ENCODE results near the gene DACT3.
"Not testable (repeated sequence)": the region's sequence is repeated elsewhere in the genome, so short reads cannot be mapped to it uniquely, and the experiment has no call there.

Gene DACT3

DNA sequence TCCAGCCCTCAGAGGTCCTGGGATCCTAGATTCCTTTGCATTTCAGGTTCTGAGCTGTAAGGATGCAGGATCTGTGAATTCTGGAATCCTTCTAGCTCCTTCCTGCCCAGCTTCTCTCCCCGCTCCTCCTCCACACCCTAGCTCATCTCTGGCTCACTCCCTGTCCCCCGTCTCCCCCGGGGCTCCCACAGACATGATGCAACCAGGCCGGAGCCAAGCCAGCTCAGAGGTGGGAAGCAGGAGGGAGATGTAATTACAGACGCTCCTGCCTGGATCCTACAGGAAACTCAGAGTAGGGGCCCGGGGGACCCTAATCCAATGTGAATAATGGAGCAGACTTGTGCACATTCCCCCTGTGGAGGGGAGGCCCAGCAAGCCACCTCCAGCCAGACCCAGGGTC, 29.5 kb downstream of the DACT3 start:
- no peak for DNase-seq

DNA sequence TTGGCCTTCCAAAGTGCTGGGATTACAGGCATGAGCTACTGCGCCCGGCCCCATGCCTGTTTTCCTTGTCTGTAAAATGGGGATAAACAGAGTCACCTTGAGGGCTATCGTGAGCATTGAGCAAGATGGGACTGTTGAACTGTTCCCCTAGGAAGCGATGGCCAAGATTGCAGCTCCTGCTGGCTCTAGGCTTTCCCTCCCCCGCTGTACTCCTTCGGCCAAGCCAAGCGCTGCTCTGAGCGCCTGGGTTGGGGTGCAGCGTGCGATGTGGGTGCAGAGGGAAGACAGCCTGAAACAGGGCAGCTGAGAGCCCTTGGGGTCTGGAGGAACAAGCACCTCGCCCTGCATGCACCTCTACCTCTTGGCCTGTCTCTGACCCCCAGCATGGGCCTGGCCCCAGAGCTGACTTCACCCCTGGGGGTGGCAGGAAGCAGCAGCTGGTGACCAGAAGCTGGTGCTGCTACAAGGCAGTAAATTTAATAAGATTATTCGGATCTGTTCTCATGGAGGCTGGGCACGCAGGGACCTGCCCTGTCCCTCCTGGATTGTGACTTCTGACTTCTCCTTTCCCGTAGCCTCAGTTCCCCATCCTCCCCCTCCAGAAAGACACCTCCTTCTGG, 30.3 kb downstream of the DACT3 start:
- no peak for DNase-seq

DNA sequence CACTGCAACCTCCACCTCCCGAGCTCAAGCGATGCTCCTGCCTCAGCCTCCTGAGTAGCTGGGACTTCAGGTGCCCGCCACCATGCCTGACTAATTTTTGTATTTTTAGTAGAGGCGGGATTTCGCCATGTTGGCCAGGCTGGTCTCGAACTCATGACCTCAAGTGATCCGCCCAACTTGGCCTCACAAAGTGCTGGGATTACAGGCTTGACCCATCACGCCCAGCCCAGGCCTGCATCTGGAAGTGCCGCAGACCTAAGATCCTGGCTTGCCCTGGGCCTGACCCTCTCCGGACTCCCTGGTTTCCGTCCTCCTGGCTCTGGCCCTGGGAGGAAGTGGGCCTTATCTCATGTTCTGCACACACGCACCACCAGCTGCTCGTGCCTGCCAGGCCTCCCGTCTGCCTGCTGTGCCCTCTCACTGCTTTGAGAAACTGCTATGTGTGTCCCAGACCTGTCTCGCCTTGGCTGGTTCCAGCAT, 31.4 kb downstream of the DACT3 start:
- no peak for DNase-seq

DNA sequence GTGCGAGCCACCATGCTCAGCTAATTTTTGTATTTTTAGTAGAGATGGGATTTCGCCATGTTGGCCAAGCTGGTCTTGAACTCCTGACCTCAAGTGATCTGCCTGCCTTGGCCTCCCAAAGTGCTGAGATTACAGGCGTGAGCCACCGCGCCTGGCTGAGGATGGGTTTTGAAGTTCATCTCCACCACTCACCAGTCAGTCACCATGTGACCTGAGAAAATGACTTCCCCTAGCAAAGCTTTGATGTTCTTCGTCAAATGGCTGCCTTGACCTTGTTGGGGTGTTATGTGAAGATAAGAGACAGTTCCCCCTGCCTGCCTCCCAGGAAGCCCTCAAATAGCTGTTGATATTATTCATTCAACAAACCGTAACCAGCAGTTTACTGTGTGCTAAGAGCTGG, 32.0 kb downstream of the DACT3 start:
- not testable (repeated sequence) for DNase-seq

- no peak for DNase-seq
Measured at GRCh38 chr19:46626446-46626845, 34.5 kb downstream of the DACT3 start.

DNA sequence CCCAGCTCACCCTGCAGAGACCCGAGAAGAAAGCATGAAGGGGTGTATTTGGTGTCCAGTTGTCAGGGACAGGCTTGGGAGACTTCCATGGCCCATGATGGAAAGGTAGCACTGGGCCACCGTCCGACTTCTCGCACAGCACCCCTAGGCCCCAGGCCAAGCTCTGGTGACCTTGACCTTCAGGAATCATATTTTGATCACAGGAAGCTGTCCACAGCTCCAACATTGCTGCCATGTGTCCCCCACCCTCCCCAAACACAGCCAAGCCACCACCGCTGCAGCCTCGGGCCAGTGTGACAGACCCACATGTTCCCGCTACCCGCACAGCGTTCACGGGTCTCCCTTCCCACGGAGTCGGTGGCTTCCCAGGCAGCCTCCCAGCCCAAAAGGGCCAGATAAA, 35.3 kb downstream of the DACT3 start:
- no peak for DNase-seq

- no peak for DNase-seq
Measured at GRCh38 chr19:46624958-46625661, 35.9 kb downstream of the DACT3 start, which contains the start of gene PTGIR. PTGIR (minus strand) TSS chr19:46625089; CDS start chr19:46624225, 864 bp downstream.

- no peak for DNase-seq
Measured at GRCh38 chr19:46623915-46624502, 37.0 kb downstream of the DACT3 start.

- no peak for DNase-seq
Measured at GRCh38 chr19:46622118-46622446, 38.9 kb downstream of the DACT3 start.

GRCh38 chr19:46621191-46622117, 39.5 kb downstream of the DACT3 start:
- DNase-seq: no peak

DNA sequence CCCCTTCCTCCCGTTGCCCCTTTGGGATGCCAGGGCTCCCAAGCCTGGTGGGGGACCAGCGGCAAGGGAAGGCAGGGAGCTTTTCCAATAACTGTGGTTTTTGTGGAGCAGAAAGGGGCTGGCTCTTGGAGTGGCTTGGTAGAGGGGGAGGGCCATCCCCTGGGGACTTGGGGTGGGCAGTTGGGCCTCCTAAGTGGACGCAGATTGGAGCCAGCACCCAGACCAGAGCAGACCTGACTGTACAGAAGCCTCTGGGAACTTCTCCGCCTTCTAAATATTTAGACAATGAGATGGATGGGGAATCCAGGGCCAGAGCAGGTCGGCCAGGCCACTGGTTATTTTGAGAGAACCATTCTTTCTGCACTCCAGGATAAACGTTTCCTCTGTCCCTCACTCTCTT, 40.3 kb downstream of the DACT3 start:
- DNase-seq: no peak

DNA sequence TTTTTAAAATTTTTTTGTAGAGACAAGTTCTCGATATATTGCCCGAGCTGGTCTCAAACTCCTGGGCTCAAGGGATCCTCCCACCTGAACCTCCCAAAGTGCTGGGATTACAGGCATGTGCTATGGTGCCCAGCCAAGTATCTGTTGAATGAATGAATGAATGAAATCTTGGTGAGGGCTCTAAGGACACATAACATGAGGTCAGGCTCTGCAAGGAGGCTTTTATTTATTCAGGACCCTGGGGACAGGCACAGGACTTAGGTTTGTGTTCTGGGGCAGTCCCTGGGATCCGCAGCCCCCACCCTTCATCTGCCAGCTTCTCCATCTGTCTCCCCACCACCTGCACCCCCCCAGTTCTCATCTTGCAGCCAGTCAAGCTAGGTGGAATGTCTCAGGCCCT, 40.7 kb downstream of the DACT3 start:
- DNase-seq: no peak

DNA sequence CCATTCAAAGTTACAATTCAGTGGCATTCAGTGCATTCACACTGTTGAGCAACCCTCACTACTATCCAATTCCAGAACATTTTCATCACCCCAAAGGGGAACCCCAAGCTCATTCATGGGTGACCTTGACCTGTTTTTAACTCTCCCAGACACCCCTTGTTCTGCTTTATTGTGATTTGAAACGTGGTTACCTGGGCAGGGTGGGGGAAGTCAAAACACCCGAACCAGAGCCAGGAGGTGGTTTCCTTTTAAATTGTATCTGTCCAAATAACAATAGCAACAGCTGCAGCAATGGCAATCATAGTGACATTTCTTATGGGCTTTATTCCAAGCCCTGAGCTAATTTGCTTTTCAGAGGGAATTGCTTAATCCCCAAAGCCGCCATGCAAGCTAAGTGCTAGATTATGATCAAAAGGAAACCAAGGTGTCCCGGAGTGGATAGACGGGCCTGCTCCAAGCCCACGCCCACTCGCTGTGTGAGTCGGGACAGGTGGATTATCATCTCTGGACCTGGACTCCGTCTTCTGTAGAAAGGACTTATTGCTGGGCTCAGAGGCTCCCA, 42.2 kb downstream of the DACT3 start:
- no peak for DNase-seq

GRCh38 chr19:46617601-46618000, 43.4 kb downstream of the DACT3 start:
- DNase-seq: no peak

DNA sequence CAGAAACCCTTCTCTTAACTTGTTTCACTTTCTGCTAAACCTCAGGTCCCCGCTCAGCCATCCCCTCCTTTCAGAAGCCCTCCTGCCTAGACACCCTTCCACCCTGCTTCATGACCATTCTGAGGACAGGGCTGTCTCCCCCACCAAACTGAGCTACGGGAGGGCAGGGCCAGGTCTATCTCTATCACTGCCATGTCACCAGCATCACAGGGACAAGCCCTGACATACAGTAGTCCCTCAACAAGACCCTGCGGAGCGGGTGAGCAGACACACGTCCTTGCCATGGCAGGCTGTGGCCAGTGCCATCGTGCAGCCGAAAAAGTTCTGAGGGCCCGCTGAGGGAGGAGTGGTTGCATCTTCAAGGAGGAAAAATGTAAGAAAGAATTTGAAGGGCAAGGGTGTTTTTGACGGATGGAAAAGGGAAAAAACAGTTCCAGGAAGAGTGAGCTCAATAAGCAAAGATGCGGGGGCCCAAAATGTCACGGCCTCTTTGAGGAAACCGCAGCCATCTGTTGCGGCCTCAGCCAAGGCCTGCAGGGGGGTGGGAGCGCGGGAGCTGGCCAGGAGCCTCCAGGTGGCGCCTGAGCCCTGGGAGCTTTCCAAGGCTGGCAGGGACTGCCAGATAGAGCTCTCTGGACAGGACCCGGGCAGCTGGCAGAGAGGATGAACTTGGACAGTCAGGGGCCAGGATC, 44.2 kb downstream of the DACT3 start:
- DNase-seq: no peak

GRCh38 chr19:46615966-46616365, 45.0 kb downstream of the DACT3 start:
- no peak for DNase-seq

DNA sequence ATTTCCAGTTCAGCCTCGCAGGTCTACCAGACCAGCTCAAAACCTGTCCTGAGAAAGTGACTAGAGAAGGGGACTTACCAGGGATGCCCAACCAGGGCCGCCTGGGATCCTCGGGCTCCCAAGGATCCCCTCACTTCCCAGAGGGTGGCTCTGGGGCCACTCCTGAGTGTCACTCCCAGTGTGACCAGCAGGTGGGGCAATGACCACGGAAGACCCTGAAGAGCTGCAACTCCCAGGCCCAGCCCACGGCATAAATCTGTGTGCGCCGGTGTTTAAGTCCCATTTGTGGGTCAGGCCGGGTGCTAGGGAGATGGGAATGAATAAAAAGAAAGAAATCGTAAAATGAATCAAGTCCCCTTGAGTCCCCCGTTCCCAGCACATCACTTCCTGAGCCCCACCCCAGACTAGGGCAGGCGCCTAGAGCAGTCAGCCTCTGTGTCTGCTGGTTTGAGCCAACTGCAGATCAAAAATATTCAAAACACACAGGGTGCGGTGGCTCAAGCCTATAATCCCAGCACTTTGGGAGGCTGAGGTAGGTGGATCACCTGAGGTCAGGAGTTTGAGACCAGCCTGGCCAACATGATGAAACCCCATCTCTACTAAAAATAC, 46.8 kb downstream of the DACT3 start:
- DNase-seq: peak; percentile 49 to 82 (median 72)

GRCh38 chr19:46613525-46613924, 47.5 kb downstream of the DACT3 start:
- DNase-seq: no peak

GRCh38 chr19:46611776-46612175, 49.2 kb downstream of the DACT3 start:
- DNase-seq: no peak

DNA sequence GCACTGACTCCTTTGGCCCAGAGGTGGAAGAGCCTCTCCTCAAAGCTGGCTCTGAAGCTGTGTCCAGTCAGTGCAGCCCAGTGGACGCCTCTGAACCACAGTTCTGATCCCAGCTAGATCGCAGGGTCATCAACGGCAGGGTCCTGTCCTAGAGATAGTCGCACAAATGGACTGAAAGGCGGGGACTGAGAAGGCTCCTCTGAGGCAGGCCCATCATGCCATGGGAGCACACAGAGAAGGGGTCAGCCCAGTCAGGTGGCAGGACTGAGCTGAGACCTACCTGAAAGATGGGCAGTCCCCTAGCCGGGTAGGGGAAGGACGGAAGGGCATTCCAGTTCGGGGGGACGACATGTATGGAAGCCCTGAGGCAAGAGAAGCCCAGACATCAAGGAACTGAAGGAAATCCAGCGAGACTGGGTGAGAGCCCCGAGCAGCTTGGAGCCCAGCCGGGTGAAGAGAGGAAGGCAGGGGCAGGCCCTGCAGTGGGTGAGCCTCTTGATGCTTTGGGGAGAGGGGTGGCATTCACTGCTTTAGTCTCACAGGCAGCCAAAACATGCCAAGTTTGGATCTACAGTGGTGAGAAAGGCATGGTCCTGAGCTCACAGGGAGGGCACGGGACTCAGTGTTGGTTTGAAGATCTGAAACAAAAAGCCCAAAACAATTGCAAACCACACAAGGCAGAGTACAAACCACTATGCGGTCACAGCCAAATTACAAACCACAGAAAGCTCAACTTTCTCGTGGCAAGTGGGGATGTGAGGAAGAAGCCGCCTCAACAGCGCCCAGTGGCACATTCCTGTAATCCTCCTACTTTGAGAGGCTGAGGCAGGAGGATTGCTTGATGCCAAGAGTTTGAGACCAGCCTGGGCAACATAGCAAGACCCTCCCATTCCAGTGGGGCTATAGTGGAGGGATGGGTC, 49.9 kb downstream of the DACT3 start:
- DNase-seq: peak in 1 of 5 experiments; percentile 61

DNA sequence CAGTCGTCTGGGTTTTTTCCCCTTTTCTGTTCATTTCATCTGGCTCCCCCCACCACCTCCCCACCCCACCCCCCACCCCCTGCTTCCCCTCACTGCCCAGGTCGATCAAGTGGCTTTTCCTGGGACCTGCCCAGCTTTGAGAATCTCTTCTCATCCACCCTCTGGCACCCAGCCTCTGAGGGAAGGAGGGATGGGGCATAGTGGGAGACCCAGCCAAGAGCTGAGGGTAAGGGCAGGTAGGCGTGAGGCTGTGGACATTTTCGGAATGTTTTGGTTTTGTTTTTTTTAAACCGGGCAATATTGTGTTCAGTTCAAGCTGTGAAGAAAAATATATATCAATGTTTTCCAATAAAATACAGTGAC, 50.6 kb downstream of the DACT3 start:
- DNase-seq: no peak
